VCaP (cell line): ENCODE results near the gene PCDH8.

Experiments used
- H3K27ac ChIP-seq: fragments of 450-650 bp; 2 replicates; pipeline ENCODE4 v1.5.1; 2017
- TF ChIP-seq, protein P1 (sequence below): fragments of 450-650 bp; conservative IDR thresholded peaks from 2 replicates; pipeline ENCODE4 v1.5.1; 2017; ENCODE audit warnings: mild to moderate bottlenecking, moderate library complexity

The PCDH8 gene

GRCh38 chr13:52848455-52849195 lies at the start of gene PCDH8:
PCDH8 (minus strand) TSS chr13:52848640; CDS start chr13:52848436, 204 bp downstream.
- TF ChIP-seq, protein P1, sequence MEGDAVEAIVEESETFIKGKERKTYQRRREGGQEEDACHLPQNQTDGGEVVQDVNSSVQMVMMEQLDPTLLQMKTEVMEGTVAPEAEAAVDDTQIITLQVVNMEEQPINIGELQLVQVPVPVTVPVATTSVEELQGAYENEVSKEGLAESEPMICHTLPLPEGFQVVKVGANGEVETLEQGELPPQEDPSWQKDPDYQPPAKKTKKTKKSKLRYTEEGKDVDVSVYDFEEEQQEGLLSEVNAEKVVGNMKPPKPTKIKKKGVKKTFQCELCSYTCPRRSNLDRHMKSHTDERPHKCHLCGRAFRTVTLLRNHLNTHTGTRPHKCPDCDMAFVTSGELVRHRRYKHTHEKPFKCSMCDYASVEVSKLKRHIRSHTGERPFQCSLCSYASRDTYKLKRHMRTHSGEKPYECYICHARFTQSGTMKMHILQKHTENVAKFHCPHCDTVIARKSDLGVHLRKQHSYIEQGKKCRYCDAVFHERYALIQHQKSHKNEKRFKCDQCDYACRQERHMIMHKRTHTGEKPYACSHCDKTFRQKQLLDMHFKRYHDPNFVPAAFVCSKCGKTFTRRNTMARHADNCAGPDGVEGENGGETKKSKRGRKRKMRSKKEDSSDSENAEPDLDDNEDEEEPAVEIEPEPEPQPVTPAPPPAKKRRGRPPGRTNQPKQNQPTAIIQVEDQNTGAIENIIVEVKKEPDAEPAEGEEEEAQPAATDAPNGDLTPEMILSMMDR, result no peak; the same call in 1 of the 2 replicates
- no peak within 1 kb of the TSS for H3K27ac ChIP-seq

GRCh38 chr13:52896827-52897659 lies 48.6 kb upstream of the PCDH8 start:
- no peak overlapping the region for H3K27ac ChIP-seq
- TF ChIP-seq, protein P1, result peak; percentile 68

DNA sequence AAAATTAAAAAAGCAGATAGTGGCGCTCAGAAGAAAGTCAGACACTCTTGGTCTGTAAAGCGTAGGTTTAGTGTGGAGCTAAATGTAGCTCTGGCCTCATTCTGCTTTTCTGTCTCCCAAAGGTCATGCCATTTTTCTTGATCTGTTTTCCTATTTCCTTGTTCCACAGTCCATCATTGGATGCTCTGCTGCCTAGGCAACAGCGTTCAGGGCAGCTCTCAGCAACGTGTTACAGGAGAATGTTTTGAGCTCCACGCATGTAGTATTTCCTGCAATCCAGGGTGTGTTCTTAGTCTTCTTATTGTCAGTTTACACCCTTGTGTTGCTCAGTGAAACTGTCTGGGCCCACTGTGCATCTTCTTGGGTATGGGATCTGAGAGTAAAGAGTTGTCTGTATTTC lies 46.0 kb upstream of the PCDH8 start:
- TF ChIP-seq, protein P1, result no peak
- no peak overlapping the region for H3K27ac ChIP-seq

DNA sequence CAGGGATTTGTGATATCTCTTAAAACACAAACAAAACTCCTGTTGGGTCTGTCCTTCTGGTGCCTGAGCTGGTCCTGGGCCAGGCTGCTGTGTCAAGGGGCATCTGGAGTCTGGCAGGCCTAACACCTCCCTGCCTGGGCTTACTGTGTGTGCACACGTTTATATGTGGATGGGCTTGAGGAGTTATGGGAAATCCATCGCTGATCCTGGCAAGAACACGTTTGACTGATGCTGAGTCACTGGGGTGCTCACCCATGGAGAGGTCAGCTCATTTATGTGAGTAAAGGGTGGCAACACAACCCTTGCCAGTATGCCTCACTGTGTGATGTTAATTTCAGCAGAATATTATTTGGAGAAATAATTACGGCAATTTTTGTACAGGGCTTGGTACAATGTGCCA lies 44.5 kb upstream of the PCDH8 start:
- TF ChIP-seq, protein P1, result no peak
- no peak overlapping the region for H3K27ac ChIP-seq

DNA sequence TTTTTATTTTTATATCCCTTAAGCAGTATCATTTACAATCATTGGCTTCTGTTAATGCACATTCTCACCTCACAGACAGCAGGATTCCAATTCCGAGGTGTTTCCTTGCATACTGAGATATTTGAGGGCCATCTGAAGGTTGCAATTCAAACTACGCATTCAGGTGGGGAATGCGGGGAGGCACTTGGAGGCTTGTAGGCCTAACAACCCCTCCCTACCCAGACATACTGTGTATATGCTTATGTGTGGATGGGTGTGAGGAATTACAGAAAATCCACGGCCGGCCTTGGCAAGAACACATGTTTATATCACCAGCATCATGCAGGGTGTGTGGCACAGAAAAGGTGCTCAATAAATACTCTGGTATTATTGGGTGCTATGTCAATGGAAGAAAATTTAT lies 43.3 kb upstream of the PCDH8 start:
- H3K27ac ChIP-seq, result no peak overlapping the region

GRCh38 chr13:52887165-52887564 lies 38.7 kb upstream of the PCDH8 start:
- H3K27ac ChIP-seq, result no peak overlapping the region
- TF ChIP-seq, protein P1, result no peak

More for the DNA sequence above, 43.3 kb upstream of the PCDH8 start:
- TF ChIP-seq, protein P1, result no peak

DNA sequence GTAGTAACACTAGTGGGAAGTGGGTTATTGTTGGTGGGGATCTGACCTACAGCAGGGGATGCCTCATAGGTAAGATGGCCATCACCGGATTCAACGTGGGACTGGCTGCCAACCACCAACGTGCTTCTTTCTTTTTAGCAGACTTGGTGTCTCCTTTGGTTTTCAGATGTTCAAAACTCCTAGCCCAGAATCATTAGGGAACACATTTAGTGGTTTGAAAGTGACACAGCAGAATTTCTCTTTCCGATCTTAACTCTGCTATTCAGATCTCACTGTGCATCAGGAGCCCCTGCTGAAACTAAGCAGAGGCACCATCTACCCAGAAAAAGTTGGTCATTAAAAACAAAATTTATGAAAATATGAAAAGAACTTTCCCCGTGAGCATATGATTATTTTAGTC lies 36.7 kb upstream of the PCDH8 start:
- no peak overlapping the region for H3K27ac ChIP-seq
- TF ChIP-seq, protein P1, result no peak
